ENCODE results near the gene CACNA2D1. TPM values are rescaled to one million over a fixed set of nuclear protein-coding genes. Genes with fewer than 3 reads are reported as not detected.

CACNA2D1 gene
- total RNA-seq, 1 experiment from 2014 or later: 0.77 TPM

DNA sequence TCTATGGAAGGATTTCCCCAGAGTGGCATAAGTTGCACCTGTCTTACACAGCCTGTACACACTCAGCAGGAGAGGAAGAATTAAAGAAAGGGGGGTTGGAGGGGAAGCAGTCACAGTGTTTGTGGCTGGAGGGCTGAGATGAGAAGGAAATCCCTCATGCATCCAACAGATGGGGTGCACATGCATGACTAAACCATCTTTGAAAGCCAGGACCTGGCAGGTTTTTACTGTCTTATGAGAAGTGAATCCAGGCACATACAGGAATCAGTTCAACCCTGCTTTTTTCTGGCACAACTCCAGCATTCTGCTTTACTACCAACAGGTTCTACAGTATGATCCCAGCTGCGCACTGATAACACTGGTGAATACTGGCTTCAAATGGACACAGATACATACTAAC lies 107.7 kb downstream of the CACNA2D1 start:
- H3K9me3 ChIP-seq (ENCODE audit: low read length): no peaks in the 10 kb centered on the region

GRCh38 chr7:82335001-82335400 lies 108.6 kb downstream of the CACNA2D1 start:
- no peak overlapping the region for H3K9ac ChIP-seq (ENCODE audit: low read length)
- POLR2A ChIA-PET (ENCODE audit: unreplicated experiment): no interaction called here
- ATAC-seq (no peak), DNase-seq (no peak)
- no peak overlapping the region for H3K4me2 ChIP-seq (ENCODE audit: low read length)
- BruUV-seq (replicated peaks): no TSS peak
- no peak overlapping the region for H3K27ac ChIP-seq (ENCODE audit: low read length)
- no peaks in the 10 kb centered on the region for H3K36me3 ChIP-seq (ENCODE audit: low read depth, low read length)
- H4K20me1 ChIP-seq (ENCODE audit: low read length): no peaks in the 10 kb centered on the region
- CTCF ChIA-PET: no interaction called here
- no peaks in the 10 kb centered on the region for H3K9me2 ChIP-seq (replicated peaks; ENCODE audit: low read length)
- H3K4me3 ChIP-seq (ENCODE audit: low read length): no peak overlapping the region
- no peaks in the 10 kb centered on the region for H3F3A ChIP-seq (ENCODE audit: low read length, unreplicated experiment)
- no peak overlapping the region for H2AFZ ChIP-seq (ENCODE audit: low read length)
- no peaks in the 10 kb centered on the region for H3K4me1 ChIP-seq (ENCODE audit: insufficient read depth, low read length)
- no peaks in the 10 kb centered on the region for H3K79me2 ChIP-seq (ENCODE audit: low read length)
- TF ChIP-seq EZH2phosphoT487 (IDR thresholded peaks at IDR 0.05; ENCODE audit: borderline replicate concordance, low read length): no peak
- TF ChIP-seq EZH2 (IDR thresholded peaks at IDR 0.05; ENCODE audit: low read length, unreplicated experiment): no peak
- TF ChIP-seq, protein P1, sequence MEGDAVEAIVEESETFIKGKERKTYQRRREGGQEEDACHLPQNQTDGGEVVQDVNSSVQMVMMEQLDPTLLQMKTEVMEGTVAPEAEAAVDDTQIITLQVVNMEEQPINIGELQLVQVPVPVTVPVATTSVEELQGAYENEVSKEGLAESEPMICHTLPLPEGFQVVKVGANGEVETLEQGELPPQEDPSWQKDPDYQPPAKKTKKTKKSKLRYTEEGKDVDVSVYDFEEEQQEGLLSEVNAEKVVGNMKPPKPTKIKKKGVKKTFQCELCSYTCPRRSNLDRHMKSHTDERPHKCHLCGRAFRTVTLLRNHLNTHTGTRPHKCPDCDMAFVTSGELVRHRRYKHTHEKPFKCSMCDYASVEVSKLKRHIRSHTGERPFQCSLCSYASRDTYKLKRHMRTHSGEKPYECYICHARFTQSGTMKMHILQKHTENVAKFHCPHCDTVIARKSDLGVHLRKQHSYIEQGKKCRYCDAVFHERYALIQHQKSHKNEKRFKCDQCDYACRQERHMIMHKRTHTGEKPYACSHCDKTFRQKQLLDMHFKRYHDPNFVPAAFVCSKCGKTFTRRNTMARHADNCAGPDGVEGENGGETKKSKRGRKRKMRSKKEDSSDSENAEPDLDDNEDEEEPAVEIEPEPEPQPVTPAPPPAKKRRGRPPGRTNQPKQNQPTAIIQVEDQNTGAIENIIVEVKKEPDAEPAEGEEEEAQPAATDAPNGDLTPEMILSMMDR (conservative IDR thresholded peaks at IDR 0.05; ENCODE audit: low read depth, low read length): no peak
- intact Hi-C loops (cut with micrococcal nuclease): no loop called here
- H3K9me3 ChIP-seq (ENCODE audit: low read length): no peaks in the 10 kb centered on the region
- no peaks in the 10 kb centered on the region for H3K27me3 ChIP-seq (ENCODE audit: low read length)

More for the DNA sequence above, 107.7 kb downstream of the CACNA2D1 start:
- H3K4me1 ChIP-seq (ENCODE audit: insufficient read depth, low read length): no peaks in the 10 kb centered on the region
- no peaks in the 10 kb centered on the region for H4K20me1 ChIP-seq (ENCODE audit: low read length)
- CTCF ChIA-PET: no interaction called here
- H3K9me2 ChIP-seq (replicated peaks; ENCODE audit: low read length): no peaks in the 10 kb centered on the region
- POLR2A ChIA-PET (ENCODE audit: unreplicated experiment): no interaction called here
- H3K4me2 ChIP-seq (ENCODE audit: low read length): no peak overlapping the region
- H3K27me3 ChIP-seq (ENCODE audit: low read length): 0 out of 2 replicates have a peak, but pooled peaks cover 3% of the 10 kb centered on the region
- BruUV-seq (replicated peaks): no TSS peak
- DNase-seq (no peak), ATAC-seq (no peak)
- no peak overlapping the region for H3K4me3 ChIP-seq (ENCODE audit: low read length)
- no peaks in the 10 kb centered on the region for H3K79me2 ChIP-seq (ENCODE audit: low read length)
- no peak overlapping the region for H3K9ac ChIP-seq (ENCODE audit: low read length)
- intact Hi-C loops (cut with micrococcal nuclease): no loop called here
- no peak overlapping the region for H3K27ac ChIP-seq (ENCODE audit: low read length)
- H3K36me3 ChIP-seq (ENCODE audit: low read depth, low read length): no peaks in the 10 kb centered on the region
- H2AFZ ChIP-seq (ENCODE audit: low read length): no peak overlapping the region
- H3F3A ChIP-seq (ENCODE audit: low read length, unreplicated experiment): no peaks in the 10 kb centered on the region
- TF ChIP-seq EZH2phosphoT487 (IDR thresholded peaks at IDR 0.05; ENCODE audit: borderline replicate concordance, low read length) (no peak), EZH2 (IDR thresholded peaks at IDR 0.05; ENCODE audit: low read length, unreplicated experiment) (no peak)
- TF ChIP-seq, protein P1 (conservative IDR thresholded peaks at IDR 0.05; ENCODE audit: low read depth, low read length): no peak

GRCh38 chr7:82331234-82331633 lies 112.3 kb downstream of the CACNA2D1 start:
- Histone ChIP-seq H3K9me2 (replicated peaks; ENCODE audit: low read length) (no peaks in the 10 kb centered on the region), H3K36me3 (ENCODE audit: low read depth, low read length) (no peaks in the 10 kb centered on the region), H3K9me3 (ENCODE audit: low read length) (no peaks in the 10 kb centered on the region), H3K79me2 (ENCODE audit: low read length) (no peaks in the 10 kb centered on the region), H2AFZ (ENCODE audit: low read length) (no peak overlapping the region), H3K4me2 (ENCODE audit: low read length) (no peak overlapping the region), H4K20me1 (ENCODE audit: low read length) (no peaks in the 10 kb centered on the region), H3K4me3 (ENCODE audit: low read length) (no peak overlapping the region), H3F3A (ENCODE audit: low read length, unreplicated experiment) (no peaks in the 10 kb centered on the region), H3K9ac (ENCODE audit: low read length) (no peak overlapping the region), H3K27ac (ENCODE audit: low read length) (no peak overlapping the region), H3K4me1 (ENCODE audit: insufficient read depth, low read length) (peaks cover 4% of the 10 kb centered on the region; the same call in 1 of the 2 replicates), H3K27me3 (ENCODE audit: low read length) (no peaks in the 10 kb centered on the region)
- BruUV-seq (replicated peaks): no TSS peak
- ATAC-seq (no peak), DNase-seq (no peak)
- intact Hi-C loops (cut with micrococcal nuclease): no loop called here
- TF ChIP-seq EZH2 (IDR thresholded peaks at IDR 0.05; ENCODE audit: low read length, unreplicated experiment) (no peak), EZH2phosphoT487 (IDR thresholded peaks at IDR 0.05; ENCODE audit: borderline replicate concordance, low read length) (no peak)
- TF ChIP-seq, protein P1 (conservative IDR thresholded peaks at IDR 0.05; ENCODE audit: low read depth, low read length): no peak
- POLR2A ChIA-PET (ENCODE audit: unreplicated experiment): no interaction called here
- CTCF ChIA-PET: no interaction called here

Measured in PC-3 (cell line).